Measurements from ENCODE around the gene SNX12.

SNX12 gene

GRCh38 chrX:71103110-71103983 lies 35.2 kb upstream of the SNX12 start:
- Histone ChIP-seq H3K9ac (ENCODE audit: low read depth in 1 of 2, low read length in 2 of 2) (peak overlapping the region in 1 of 2 donors; percentile 27), H3K9me3 (ENCODE audit: control insufficient read depth in 2 of 2, low read length in 2 of 2) (no peaks in the 10 kb centered on the region), H3K27me3 (ENCODE audit: control insufficient read depth in 2 of 2, insufficient read depth in 2 of 2, low read length in 2 of 2) (peaks cover 0 to 1% of the 10 kb centered on the region in 2 donors), H3K36me3 (ENCODE audit: control insufficient read depth in 2 of 2, insufficient read depth in 2 of 2, low read length in 2 of 2) (no peaks in the 10 kb centered on the region), H3K4me1 (ENCODE audit: control insufficient read depth in 2 of 2, insufficient read depth in 2 of 2, low read length in 2 of 2) (peaks cover 3% of the 10 kb centered on the region in 2 donors), H3K4me3 (ENCODE audit: low read length in 2 of 2) (no peak overlapping the region), H3K27ac (ENCODE audit: low read depth in 2 of 2, low read length in 2 of 2) (peak overlapping the region; percentile 17 to 38)

- no peak overlapping the region for H3K27ac ChIP-seq (ENCODE audit: low read depth in 2 of 2, low read length in 2 of 2)
- H3K36me3 ChIP-seq (ENCODE audit: control insufficient read depth in 2 of 2, insufficient read depth in 2 of 2, low read length in 2 of 2), result no peaks in the 10 kb centered on the region
- peaks cover 7% of the 10 kb centered on the region in 2 donors for H3K4me1 ChIP-seq (ENCODE audit: control insufficient read depth in 2 of 2, insufficient read depth in 2 of 2, low read length in 2 of 2)
- H3K9ac ChIP-seq (ENCODE audit: low read depth in 1 of 2, low read length in 2 of 2), result no peak overlapping the region
- H3K9me3 ChIP-seq (ENCODE audit: control insufficient read depth in 2 of 2, low read length in 2 of 2), result no peaks in the 10 kb centered on the region
- H3K4me3 ChIP-seq (ENCODE audit: low read length in 2 of 2), result no peak overlapping the region
- H3K27me3 ChIP-seq (ENCODE audit: control insufficient read depth in 2 of 2, insufficient read depth in 2 of 2, low read length in 2 of 2), result peaks cover 0 to 1% of the 10 kb centered on the region in 2 donors
These were observed 34.2 kb upstream of the SNX12 start for GRCh38 chrX:71102292-71102691.

GRCh38 chrX:71100581-71101505 lies 32.7 kb upstream of the SNX12 start:
- Histone ChIP-seq H3K36me3 (ENCODE audit: control insufficient read depth in 2 of 2, insufficient read depth in 2 of 2, low read length in 2 of 2) (no peaks in the 10 kb centered on the region), H3K4me1 (ENCODE audit: control insufficient read depth in 2 of 2, insufficient read depth in 2 of 2, low read length in 2 of 2) (peaks cover 7 to 8% of the 10 kb centered on the region in 2 donors), H3K27me3 (ENCODE audit: control insufficient read depth in 2 of 2, insufficient read depth in 2 of 2, low read length in 2 of 2) (peaks cover 0 to 1% of the 10 kb centered on the region in 2 donors), H3K27ac (ENCODE audit: low read depth in 2 of 2, low read length in 2 of 2) (no peak overlapping the region), H3K4me3 (ENCODE audit: low read length in 2 of 2) (no peak overlapping the region), H3K9me3 (ENCODE audit: control insufficient read depth in 2 of 2, low read length in 2 of 2) (no peaks in the 10 kb centered on the region), H3K9ac (ENCODE audit: low read depth in 1 of 2, low read length in 2 of 2) (no peak overlapping the region)

GRCh38 chrX:71099736-71100135 lies 31.6 kb upstream of the SNX12 start:
- no peaks in the 10 kb centered on the region for H3K9me3 ChIP-seq (ENCODE audit: control insufficient read depth in 2 of 2, low read length in 2 of 2)
- H3K27ac ChIP-seq (ENCODE audit: low read depth in 2 of 2, low read length in 2 of 2), result no peak overlapping the region
- H3K4me3 ChIP-seq (ENCODE audit: low read length in 2 of 2), result no peak overlapping the region
- H3K4me1 ChIP-seq (ENCODE audit: control insufficient read depth in 2 of 2, insufficient read depth in 2 of 2, low read length in 2 of 2), result peaks cover 8 to 13% of the 10 kb centered on the region in 2 donors
- peaks cover 0 to 1% of the 10 kb centered on the region in 2 donors for H3K27me3 ChIP-seq (ENCODE audit: control insufficient read depth in 2 of 2, insufficient read depth in 2 of 2, low read length in 2 of 2)
- no peaks in the 10 kb centered on the region for H3K36me3 ChIP-seq (ENCODE audit: control insufficient read depth in 2 of 2, insufficient read depth in 2 of 2, low read length in 2 of 2)
- H3K9ac ChIP-seq (ENCODE audit: low read depth in 1 of 2, low read length in 2 of 2), result no peak overlapping the region

GRCh38 chrX:71098951-71099506 lies 30.9 kb upstream of the SNX12 start:
- no peaks in the 10 kb centered on the region for H3K36me3 ChIP-seq (ENCODE audit: control insufficient read depth in 2 of 2, insufficient read depth in 2 of 2, low read length in 2 of 2)
- no peak overlapping the region for H3K4me3 ChIP-seq (ENCODE audit: low read length in 2 of 2)
- H3K27me3 ChIP-seq (ENCODE audit: control insufficient read depth in 2 of 2, insufficient read depth in 2 of 2, low read length in 2 of 2), result peaks cover 0 to 1% of the 10 kb centered on the region in 2 donors
- H3K27ac ChIP-seq (ENCODE audit: low read depth in 2 of 2, low read length in 2 of 2), result no peak overlapping the region
- no peaks in the 10 kb centered on the region for H3K9me3 ChIP-seq (ENCODE audit: control insufficient read depth in 2 of 2, low read length in 2 of 2)
- H3K4me1 ChIP-seq (ENCODE audit: control insufficient read depth in 2 of 2, insufficient read depth in 2 of 2, low read length in 2 of 2), result peaks cover 6 to 11% of the 10 kb centered on the region in 2 donors
- no peak overlapping the region for H3K9ac ChIP-seq (ENCODE audit: low read depth in 1 of 2, low read length in 2 of 2)

GRCh38 chrX:71098302-71098701 lies 30.2 kb upstream of the SNX12 start:
- H3K4me3 ChIP-seq (ENCODE audit: low read length in 2 of 2), result no peak overlapping the region
- H3K9me3 ChIP-seq (ENCODE audit: control insufficient read depth in 2 of 2, low read length in 2 of 2), result no peaks in the 10 kb centered on the region
- H3K4me1 ChIP-seq (ENCODE audit: control insufficient read depth in 2 of 2, insufficient read depth in 2 of 2, low read length in 2 of 2), result peaks cover 6 to 10% of the 10 kb centered on the region in 2 donors
- H3K36me3 ChIP-seq (ENCODE audit: control insufficient read depth in 2 of 2, insufficient read depth in 2 of 2, low read length in 2 of 2), result no peaks in the 10 kb centered on the region
- peaks cover 0 to 1% of the 10 kb centered on the region in 2 donors for H3K27me3 ChIP-seq (ENCODE audit: control insufficient read depth in 2 of 2, insufficient read depth in 2 of 2, low read length in 2 of 2)
- H3K27ac ChIP-seq (ENCODE audit: low read depth in 2 of 2, low read length in 2 of 2), result no peak overlapping the region
- no peak overlapping the region for H3K9ac ChIP-seq (ENCODE audit: low read depth in 1 of 2, low read length in 2 of 2)

- peak overlapping the region; percentile 68 to 79 for H3K9ac ChIP-seq (ENCODE audit: low read depth in 1 of 2, low read length in 2 of 2)
- no peak overlapping the region for H3K27ac ChIP-seq (ENCODE audit: low read depth in 2 of 2, low read length in 2 of 2)
- no peaks in the 10 kb centered on the region for H3K36me3 ChIP-seq (ENCODE audit: control insufficient read depth in 2 of 2, insufficient read depth in 2 of 2, low read length in 2 of 2)
- peaks cover 0 to 1% of the 10 kb centered on the region in 2 donors for H3K27me3 ChIP-seq (ENCODE audit: control insufficient read depth in 2 of 2, insufficient read depth in 2 of 2, low read length in 2 of 2)
- H3K9me3 ChIP-seq (ENCODE audit: control insufficient read depth in 2 of 2, low read length in 2 of 2), result no peaks in the 10 kb centered on the region
- peaks cover 6 to 10% of the 10 kb centered on the region in 2 donors for H3K4me1 ChIP-seq (ENCODE audit: control insufficient read depth in 2 of 2, insufficient read depth in 2 of 2, low read length in 2 of 2)
- H3K4me3 ChIP-seq (ENCODE audit: low read length in 2 of 2), result peak overlapping the region; percentile 76 to 89
These were observed 28.6 kb upstream of the SNX12 start for GRCh38 chrX:71096760-71097032.

GRCh38 chrX:71095981-71096759 lies 28.0 kb upstream of the SNX12 start:
- Histone ChIP-seq H3K4me3 (ENCODE audit: low read length in 2 of 2) (peak overlapping the region; percentile 76 to 89), H3K4me1 (ENCODE audit: control insufficient read depth in 2 of 2, insufficient read depth in 2 of 2, low read length in 2 of 2) (peaks cover 6 to 10% of the 10 kb centered on the region in 2 donors), H3K9me3 (ENCODE audit: control insufficient read depth in 2 of 2, low read length in 2 of 2) (no peaks in the 10 kb centered on the region), H3K9ac (ENCODE audit: low read depth in 1 of 2, low read length in 2 of 2) (peak overlapping the region; percentile 68 to 79), H3K27me3 (ENCODE audit: control insufficient read depth in 2 of 2, insufficient read depth in 2 of 2, low read length in 2 of 2) (no peaks in the 10 kb centered on the region), H3K27ac (ENCODE audit: low read depth in 2 of 2, low read length in 2 of 2) (peak overlapping the region; percentile 35 to 60), H3K36me3 (ENCODE audit: control insufficient read depth in 2 of 2, insufficient read depth in 2 of 2, low read length in 2 of 2) (no peaks in the 10 kb centered on the region)

- Histone ChIP-seq H3K27me3 (ENCODE audit: control insufficient read depth in 2 of 2, insufficient read depth in 2 of 2, low read length in 2 of 2) (no peaks in the 10 kb centered on the region), H3K36me3 (ENCODE audit: control insufficient read depth in 2 of 2, insufficient read depth in 2 of 2, low read length in 2 of 2) (no peaks in the 10 kb centered on the region), H3K4me3 (ENCODE audit: low read length in 2 of 2) (peak within 1 kb of the TSS; percentile 76 to 89), H3K9ac (ENCODE audit: low read depth in 1 of 2, low read length in 2 of 2) (peak within 1 kb of the TSS; percentile 68 to 79), H3K4me1 (ENCODE audit: control insufficient read depth in 2 of 2, insufficient read depth in 2 of 2, low read length in 2 of 2) (peaks cover 6 to 10% of the 10 kb centered on the region in 2 donors), H3K9me3 (ENCODE audit: control insufficient read depth in 2 of 2, low read length in 2 of 2) (no peaks in the 10 kb centered on the region), H3K27ac (ENCODE audit: low read depth in 2 of 2, low read length in 2 of 2) (peak within 1 kb of the TSS; percentile 35 to 60)
These were observed 27.4 kb upstream of the SNX12 start, which contains the start of gene FOXO4 for GRCh38 chrX:71095555-71095980. FOXO4 (plus strand) TSS chrX:71095851; CDS start chrX:71096529, 678 bp downstream.

Measured in mucosa of rectum (tissue), 2 donors.